Measurements from ENCODE around the gene NAALADL2.

NAALADL2 gene

GRCh38 chr3:174859756-174860155, 622 bp downstream of the NAALADL2 start:
- H3K23ac ChIP-seq (ENCODE audit: low read length) = no peak overlapping the region
- no CpG with 5 or more reads among the region's 3 CpGs for WGBS (ENCODE audit: extremely low coverage, insufficient coverage, insufficient read length)
- no peak overlapping the region for H2AK5ac ChIP-seq (ENCODE audit: low read length)

DNA sequence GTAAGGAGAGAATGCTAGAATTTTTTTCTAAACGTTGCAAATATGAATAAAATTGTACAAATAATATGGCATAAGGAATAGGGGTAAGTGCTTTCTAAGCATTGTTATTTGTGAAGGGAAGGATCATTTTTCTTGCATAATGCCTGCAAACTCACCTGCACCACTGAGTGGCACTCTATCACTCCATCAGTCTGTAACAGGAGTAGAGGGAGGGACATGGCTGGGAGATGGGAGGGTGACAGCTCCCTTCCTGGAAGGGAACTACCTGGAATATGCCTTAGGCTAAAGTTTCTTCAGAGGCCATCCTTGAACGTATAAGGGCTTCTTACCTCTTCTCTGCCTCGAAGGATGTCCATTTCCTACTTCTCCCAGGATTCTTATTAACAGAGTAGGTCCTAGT, 3.0 kb downstream of the NAALADL2 start:
- Histone ChIP-seq H3K9ac (ENCODE audit: low read length) (no peak overlapping the region), H2BK12ac (ENCODE audit: low read length) (no peak overlapping the region), H2BK5ac (ENCODE audit: low read depth, low read length, poor library complexity) (no peak overlapping the region), H3K4ac (ENCODE audit: low read depth, low read length) (no peak overlapping the region), H3K36me3 (ENCODE audit: control insufficient read depth in 1 of 2, insufficient read depth in 2 of 2, low read length in 2 of 2) (no peaks in the 10 kb centered on the region), H2AFZ (ENCODE audit: insufficient read depth, low read length, poor library complexity) (no peak overlapping the region), H3K27ac (ENCODE audit: low read depth, low read length) (peak overlapping the region; percentile 49), H4K8ac (ENCODE audit: low read depth, low read length) (no peak overlapping the region), H4K91ac (ENCODE audit: low read depth, low read length) (no peak overlapping the region), H2AK5ac (ENCODE audit: low read length) (no peak overlapping the region), H3K14ac (ENCODE audit: low read length) (no peak overlapping the region), H3K4me1 (ENCODE audit: control insufficient read depth in 1 of 2, insufficient read depth in 2 of 2, low read length in 2 of 2) (peaks cover 4 to 8% of the 10 kb centered on the region in 2 experiments), H3K23ac (ENCODE audit: low read length) (no peak overlapping the region), H3K4me2 (ENCODE audit: low read length) (no peak overlapping the region), H3K9me3 (ENCODE audit: insufficient read depth, low read depth, low read length) (no peaks in the 10 kb centered on the region), H4K12ac (ENCODE audit: low read depth, low read length) (no peak overlapping the region), H3K79me2 (ENCODE audit: control insufficient read depth, insufficient read depth, low read length, poor library complexity) (no peaks in the 10 kb centered on the region), H3K4me3 (ENCODE audit: low read depth, low read length) (no peak overlapping the region), H3K18ac (ENCODE audit: low read length) (no peak overlapping the region), H3K79me1 (ENCODE audit: low read length) (peaks cover 6% of the 10 kb centered on the region), H3K27me3 (ENCODE audit: insufficient read depth, low read length) (no peaks in the 10 kb centered on the region), H2BK120ac (ENCODE audit: insufficient read depth, low read length, poor library complexity) (no peak overlapping the region)
- WGBS (ENCODE audit: extremely low coverage, insufficient coverage, insufficient read length) = no CpG with 5 or more reads among the region's 3 CpGs
- DNase-seq = peak; percentile 83 to 96

More at GRCh38 chr3:174859756-174860155, 622 bp downstream of the NAALADL2 start:
- Histone ChIP-seq H2AFZ (ENCODE audit: insufficient read depth, low read length, poor library complexity) (no peak overlapping the region), H3K18ac (ENCODE audit: low read length) (no peak overlapping the region), H3K4me3 (ENCODE audit: low read depth, low read length) (no peak overlapping the region), H3K9me3 (ENCODE audit: insufficient read depth, low read depth, low read length) (no peaks in the 10 kb centered on the region), H3K9ac (ENCODE audit: low read length) (no peak overlapping the region), H2BK12ac (ENCODE audit: low read length) (no peak overlapping the region), H4K12ac (ENCODE audit: low read depth, low read length) (no peak overlapping the region), H3K79me2 (ENCODE audit: control insufficient read depth, insufficient read depth, low read length, poor library complexity) (no peaks in the 10 kb centered on the region), H3K27me3 (ENCODE audit: insufficient read depth, low read length) (no peaks in the 10 kb centered on the region), H2BK120ac (ENCODE audit: insufficient read depth, low read length, poor library complexity) (peak overlapping the region; percentile 31), H4K8ac (ENCODE audit: low read depth, low read length) (no peak overlapping the region), H3K4me2 (ENCODE audit: low read length) (no peak overlapping the region), H2BK5ac (ENCODE audit: low read depth, low read length, poor library complexity) (no peak overlapping the region), H3K4me1 (ENCODE audit: control insufficient read depth in 1 of 2, insufficient read depth in 2 of 2, low read length in 2 of 2) (peaks cover 4 to 8% of the 10 kb centered on the region in 2 experiments), H3K79me1 (ENCODE audit: low read length) (peaks cover 6% of the 10 kb centered on the region), H3K14ac (ENCODE audit: low read length) (no peak overlapping the region), H4K91ac (ENCODE audit: low read depth, low read length) (no peak overlapping the region), H3K36me3 (ENCODE audit: control insufficient read depth in 1 of 2, insufficient read depth in 2 of 2, low read length in 2 of 2) (no peaks in the 10 kb centered on the region), H3K27ac (ENCODE audit: low read depth, low read length) (peak overlapping the region; percentile 26), H3K4ac (ENCODE audit: low read depth, low read length) (no peak overlapping the region)
- DNase-seq = no peak

DNA sequence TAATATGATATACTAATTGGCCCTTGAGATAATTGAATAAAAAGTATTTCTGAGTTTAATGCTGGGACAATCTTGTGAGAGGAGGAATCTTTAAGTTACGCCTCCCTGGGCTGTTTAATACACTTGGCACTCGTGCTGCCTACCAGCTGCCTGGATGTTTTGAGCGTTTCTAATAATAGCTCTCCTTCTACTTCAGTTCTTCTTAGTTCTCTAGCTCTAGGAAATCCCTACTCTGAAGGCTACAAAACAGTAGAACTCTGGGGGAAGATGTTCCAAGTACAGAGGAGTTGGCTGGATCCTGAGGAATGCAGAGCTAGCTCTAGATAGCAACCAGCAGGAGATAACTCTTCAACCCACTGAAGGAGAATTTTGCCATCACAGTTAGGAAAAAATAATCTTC, 3.5 kb downstream of the NAALADL2 start:
- peak overlapping the region; percentile 64 for H2BK5ac ChIP-seq (ENCODE audit: low read depth, low read length, poor library complexity)
- H3K9ac ChIP-seq (ENCODE audit: low read length) = no peak overlapping the region
- no CpG with 5 or more reads among the region's 3 CpGs for WGBS (ENCODE audit: extremely low coverage, insufficient coverage, insufficient read length)
- H3K18ac ChIP-seq (ENCODE audit: low read length) = no peak overlapping the region
- H3K36me3 ChIP-seq (ENCODE audit: control insufficient read depth in 1 of 2, insufficient read depth in 2 of 2, low read length in 2 of 2) = no peaks in the 10 kb centered on the region
- H3K4me3 ChIP-seq (ENCODE audit: low read depth, low read length) = no peak overlapping the region
- H3K14ac ChIP-seq (ENCODE audit: low read length) = no peak overlapping the region
- no peaks in the 10 kb centered on the region for H3K79me2 ChIP-seq (ENCODE audit: control insufficient read depth, insufficient read depth, low read length, poor library complexity)
- H4K8ac ChIP-seq (ENCODE audit: low read depth, low read length) = no peak overlapping the region
- no peak overlapping the region for H3K23ac ChIP-seq (ENCODE audit: low read length)
- no peak overlapping the region for H2BK12ac ChIP-seq (ENCODE audit: low read length)
- H3K4me2 ChIP-seq (ENCODE audit: low read length) = no peak overlapping the region
- peak; percentile 2 to 58 for DNase-seq
- H2AK5ac ChIP-seq (ENCODE audit: low read length) = no peak overlapping the region
- H3K4me1 ChIP-seq (ENCODE audit: control insufficient read depth in 1 of 2, insufficient read depth in 2 of 2, low read length in 2 of 2) = peaks cover 4 to 8% of the 10 kb centered on the region in 2 experiments
- peak overlapping the region; percentile 76 for H2BK120ac ChIP-seq (ENCODE audit: insufficient read depth, low read length, poor library complexity)
- H3K4ac ChIP-seq (ENCODE audit: low read depth, low read length) = no peak overlapping the region
- no peak overlapping the region for H4K12ac ChIP-seq (ENCODE audit: low read depth, low read length)
- H3K27me3 ChIP-seq (ENCODE audit: insufficient read depth, low read length) = no peaks in the 10 kb centered on the region
- H3K79me1 ChIP-seq (ENCODE audit: low read length) = peaks cover 6% of the 10 kb centered on the region
- H4K91ac ChIP-seq (ENCODE audit: low read depth, low read length) = peak overlapping the region; percentile 6
- H3K9me3 ChIP-seq (ENCODE audit: insufficient read depth, low read depth, low read length) = no peaks in the 10 kb centered on the region
- no peak overlapping the region for H2AFZ ChIP-seq (ENCODE audit: insufficient read depth, low read length, poor library complexity)
- H3K27ac ChIP-seq (ENCODE audit: low read depth, low read length) = peak overlapping the region; percentile 87

DNA sequence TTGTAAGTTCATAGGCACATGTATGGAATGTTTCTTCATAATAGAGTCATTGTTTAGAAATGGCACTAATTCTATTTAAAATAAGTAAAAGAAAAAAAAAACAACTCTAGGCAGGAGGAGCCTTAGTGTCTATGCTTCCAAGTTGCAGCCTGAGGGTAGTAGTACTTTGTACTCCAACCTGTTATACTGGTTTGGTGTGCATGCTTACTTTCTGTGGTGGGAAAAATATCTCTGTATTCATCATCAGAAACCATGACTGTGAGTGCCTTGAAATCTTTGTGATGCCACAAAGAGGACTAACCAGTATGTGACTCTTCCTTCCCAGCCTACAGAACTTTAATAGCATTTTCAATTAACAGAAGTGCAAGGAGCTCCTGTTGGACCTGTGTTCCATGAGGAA, 4.4 kb downstream of the NAALADL2 start:
- Histone ChIP-seq H3K4ac (ENCODE audit: low read depth, low read length) (no peak overlapping the region), H3K27me3 (ENCODE audit: insufficient read depth, low read length) (no peaks in the 10 kb centered on the region), H4K8ac (ENCODE audit: low read depth, low read length) (no peak overlapping the region), H2BK12ac (ENCODE audit: low read length) (no peak overlapping the region), H3K9me3 (ENCODE audit: insufficient read depth, low read depth, low read length) (no peaks in the 10 kb centered on the region), H3K79me2 (ENCODE audit: control insufficient read depth, insufficient read depth, low read length, poor library complexity) (no peaks in the 10 kb centered on the region), H2BK120ac (ENCODE audit: insufficient read depth, low read length, poor library complexity) (no peak overlapping the region), H2AK5ac (ENCODE audit: low read length) (no peak overlapping the region), H3K4me3 (ENCODE audit: low read depth, low read length) (no peak overlapping the region), H3K79me1 (ENCODE audit: low read length) (peaks cover 6% of the 10 kb centered on the region), H4K91ac (ENCODE audit: low read depth, low read length) (no peak overlapping the region), H3K18ac (ENCODE audit: low read length) (no peak overlapping the region), H2BK5ac (ENCODE audit: low read depth, low read length, poor library complexity) (no peak overlapping the region), H3K14ac (ENCODE audit: low read length) (no peak overlapping the region), H3K9ac (ENCODE audit: low read length) (no peak overlapping the region), H3K4me2 (ENCODE audit: low read length) (no peak overlapping the region), H3K36me3 (ENCODE audit: control insufficient read depth in 1 of 2, insufficient read depth in 2 of 2, low read length in 2 of 2) (no peaks in the 10 kb centered on the region), H3K4me1 (ENCODE audit: control insufficient read depth in 1 of 2, insufficient read depth in 2 of 2, low read length in 2 of 2) (peaks cover 4 to 8% of the 10 kb centered on the region in 2 experiments), H3K23ac (ENCODE audit: low read length) (no peak overlapping the region), H3K27ac (ENCODE audit: low read depth, low read length) (peak overlapping the region; percentile 58), H2AFZ (ENCODE audit: insufficient read depth, low read length, poor library complexity) (no peak overlapping the region), H4K12ac (ENCODE audit: low read depth, low read length) (no peak overlapping the region)
- peak; percentile 93 to 99 for DNase-seq

All from trophoblast cell (in vitro differentiated cells and primary cell).